KMS-11 (cell line): Measurements from ENCODE around the gene GRID1.

Experiments
- H2AFZ ChIP-seq: fragments of 200-600 bp; sonication (generic); 2 replicates; pipeline ENCODE4 v1.6.1; 2016; ENCODE audit warnings: antibody characterized with exemption, mixed run types, low read depth
- H3K27ac ChIP-seq: fragments of 200-600 bp; sonication (generic); 2 replicates; pipeline ENCODE4 v1.6.1; 2016; ENCODE audit warnings: mild to moderate bottlenecking, mixed run types
- H3K27me3 ChIP-seq: fragments of 200-600 bp; sonication (generic); 2 replicates; pipeline ENCODE4 v1.6.1; 2017; ENCODE audit warnings: mild to moderate bottlenecking, low read depth, mixed run types, moderate library complexity; ENCODE audit not compliant: insufficient read depth
- H3K36me3 ChIP-seq: fragments of 200-600 bp; sonication (generic); 2 replicates; pipeline ENCODE4 v1.6.1; 2017; ENCODE audit warnings: mild to moderate bottlenecking, mixed run types; ENCODE audit not compliant: insufficient read depth
- H3K4me1 ChIP-seq: fragments of 200-600 bp; sonication (generic); 2 replicates; pipeline ENCODE4 v1.6.1; 2016; ENCODE audit warnings: mild to moderate bottlenecking, low read depth, mixed run types; ENCODE audit not compliant: poor library complexity, severe bottlenecking
- H3K4me2 ChIP-seq: fragments of 200-600 bp; sonication (generic); 2 replicates; pipeline ENCODE4 v1.7.0; 2016; ENCODE audit warnings: mild to moderate bottlenecking, mixed run types
- H3K4me3 ChIP-seq: fragments of 200-600 bp; sonication (generic); IDR thresholded peaks from 2 replicates; pipeline ENCODE4 v1.6.1; 2017; ENCODE audit warnings: low read depth, low read length, mixed read lengths; ENCODE audit not compliant: insufficient read depth
- H3K79me2 ChIP-seq: fragments of 200-600 bp; sonication (generic); 2 replicates; pipeline ENCODE4 v1.6.1; 2016; ENCODE audit warnings: low read depth, mixed run types; ENCODE audit not compliant: insufficient read depth
- H3K9ac ChIP-seq: fragments of 200-600 bp; sonication (generic); 2 replicates; pipeline ENCODE4 v1.6.1; 2016; ENCODE audit warnings: mild to moderate bottlenecking, mixed run types
- H4K20me1 ChIP-seq: fragments of 200-600 bp; sonication (generic); 2 replicates; pipeline ENCODE4 v1.6.1; 2016; ENCODE audit warnings: mild to moderate bottlenecking, mixed run types; ENCODE audit not compliant: insufficient read depth
- CTCF ChIP-seq: fragments of 200-600 bp; sonication (generic); conservative IDR thresholded peaks from 2 replicates; pipeline ENCODE4 v1.6.1; 2017; ENCODE audit warnings: low read depth, mild to moderate bottlenecking, antibody characterized with exemption, low read length, moderate library complexity, mixed read lengths

GRID1 gene

GRCh38 chr10:86354761-86355540, 11.6 kb downstream of the GRID1 start:
- H3K27ac ChIP-seq: no peak overlapping the region
- no peak overlapping the region for H3K9ac ChIP-seq
- H3K4me2 ChIP-seq: no peak overlapping the region
- H3K36me3 ChIP-seq: no peaks in the 10 kb centered on the region
- no peak overlapping the region for H2AFZ ChIP-seq
- H4K20me1 ChIP-seq: no peaks in the 10 kb centered on the region
- H3K4me1 ChIP-seq: no peaks in the 10 kb centered on the region
- no peak for TF ChIP-seq CTCF
- H3K27me3 ChIP-seq: no peaks in the 10 kb centered on the region
- no peaks in the 10 kb centered on the region for H3K79me2 ChIP-seq
- H3K4me3 ChIP-seq: no peak overlapping the region

- no peak for TF ChIP-seq CTCF
These were observed 12.8 kb downstream of the GRID1 start for GRCh38 chr10:86353506-86354485.

GRCh38 chr10:86350897-86351296, 15.7 kb downstream of the GRID1 start:
- no peaks in the 10 kb centered on the region for H3K4me1 ChIP-seq
- no peaks in the 10 kb centered on the region for H3K79me2 ChIP-seq
- no peak overlapping the region for H3K4me3 ChIP-seq
- H3K27me3 ChIP-seq: no peaks in the 10 kb centered on the region
- H3K27ac ChIP-seq: no peak overlapping the region
- no peak overlapping the region for H3K4me2 ChIP-seq
- TF ChIP-seq CTCF: no peak
- H3K36me3 ChIP-seq: no peaks in the 10 kb centered on the region
- no peak overlapping the region for H2AFZ ChIP-seq
- no peak overlapping the region for H3K9ac ChIP-seq
- no peaks in the 10 kb centered on the region for H4K20me1 ChIP-seq

More at GRCh38 chr10:86353506-86354485, 12.8 kb downstream of the GRID1 start:
- H3K4me3 ChIP-seq: no peak overlapping the region
- no peaks in the 10 kb centered on the region for H3K27me3 ChIP-seq
- H3K27ac ChIP-seq: no peak overlapping the region
- no peak overlapping the region for H3K9ac ChIP-seq
- no peaks in the 10 kb centered on the region for H4K20me1 ChIP-seq
- H3K4me1 ChIP-seq: no peaks in the 10 kb centered on the region
- H3K4me2 ChIP-seq: no peak overlapping the region
- H3K79me2 ChIP-seq: no peaks in the 10 kb centered on the region
- H3K36me3 ChIP-seq: no peaks in the 10 kb centered on the region
- no peak overlapping the region for H2AFZ ChIP-seq

DNA sequence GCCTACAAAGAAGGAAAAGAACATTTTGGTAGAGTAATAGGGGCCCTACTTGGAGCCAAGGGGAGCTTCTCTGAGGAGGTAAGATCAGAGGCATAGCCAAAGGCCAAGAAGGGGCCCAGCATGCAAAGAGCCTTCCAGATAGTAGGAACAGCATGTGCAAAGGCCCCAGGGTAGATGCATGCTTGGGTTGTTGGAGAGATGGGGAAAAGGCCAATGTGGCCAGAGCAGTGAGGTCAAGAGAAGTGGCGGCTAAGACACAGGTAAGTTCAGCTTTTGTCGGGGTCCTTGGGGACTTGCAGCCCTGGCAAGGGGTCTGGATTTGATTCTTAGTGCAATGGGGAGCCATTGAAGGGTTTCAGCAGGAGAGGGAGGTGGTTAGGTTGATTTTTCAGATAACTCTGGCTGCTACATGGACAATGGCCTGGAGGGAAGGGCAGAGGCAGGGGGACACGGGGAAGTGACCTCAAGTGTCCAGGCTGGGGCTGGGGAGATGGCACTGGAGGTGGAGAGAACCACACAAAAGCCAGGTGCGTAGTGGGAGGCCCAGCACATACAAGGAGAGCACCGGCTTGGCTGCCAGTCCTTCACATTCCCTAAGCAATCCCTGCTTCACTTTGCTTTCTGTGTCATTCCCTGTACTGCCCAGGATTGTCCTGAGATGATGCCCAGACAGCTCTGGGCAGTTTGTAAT, 16.5 kb downstream of the GRID1 start:
- H4K20me1 ChIP-seq: no peaks in the 10 kb centered on the region
- H3K79me2 ChIP-seq: no peaks in the 10 kb centered on the region
- H3K4me1 ChIP-seq: no peaks in the 10 kb centered on the region
- no peak overlapping the region for H3K9ac ChIP-seq
- no peaks in the 10 kb centered on the region for H3K36me3 ChIP-seq
- TF ChIP-seq CTCF: no peak
- no peak overlapping the region for H3K4me2 ChIP-seq
- no peak overlapping the region for H2AFZ ChIP-seq
- H3K27me3 ChIP-seq: no peaks in the 10 kb centered on the region
- no peak overlapping the region for H3K27ac ChIP-seq
- H3K4me3 ChIP-seq: no peak overlapping the region
